ENCODE results near the gene C6orf15.
"Not testable (repeated sequence)": the region's sequence is repeated elsewhere in the genome, so short reads cannot be mapped to it uniquely, and the experiment has no call there.

C6orf15 gene

GRCh38 chr6:31098449-31098938, 13.9 kb downstream of the C6orf15 start:
- no peak for DNase-seq

- no peak for DNase-seq
Observed at GRCh38 chr6:31096656-31097055, 15.7 kb downstream of the C6orf15 start.

GRCh38 chr6:31096215-31096614, 16.2 kb downstream of the C6orf15 start:
- no peak for DNase-seq

- DNase-seq: no peak
Observed at GRCh38 chr6:31094389-31094881, 17.9 kb downstream of the C6orf15 start.

- no peak for DNase-seq
Observed at GRCh38 chr6:31092769-31093505, 19.4 kb downstream of the C6orf15 start.

- no peak for DNase-seq
Observed at GRCh38 chr6:31092238-31092637, 20.1 kb downstream of the C6orf15 start.

- no peak for DNase-seq
Observed at GRCh38 chr6:31091680-31092079, 20.7 kb downstream of the C6orf15 start.

- DNase-seq: no peak
Observed at GRCh38 chr6:31090973-31091364, 21.4 kb downstream of the C6orf15 start.

GRCh38 chr6:31090275-31090972, 22.0 kb downstream of the C6orf15 start:
- DNase-seq: no peak

GRCh38 chr6:31087494-31088089, 24.8 kb downstream of the C6orf15 start:
- peak; percentile 18 for DNase-seq

GRCh38 chr6:31086788-31087440, 25.5 kb downstream of the C6orf15 start:
- no peak for DNase-seq

GRCh38 chr6:31083742-31084354, 28.5 kb downstream of the C6orf15 start:
- DNase-seq: no peak

GRCh38 chr6:31081872-31082271, 30.5 kb downstream of the C6orf15 start:
- no peak for DNase-seq

- DNase-seq: peak; percentile 30
Observed at GRCh38 chr6:31079656-31080261, 32.6 kb downstream of the C6orf15 start.

GRCh38 chr6:31076611-31077010, 35.8 kb downstream of the C6orf15 start:
- DNase-seq: no peak

GRCh38 chr6:31075528-31075927, 36.8 kb downstream of the C6orf15 start:
- DNase-seq: no peak

GRCh38 chr6:31074401-31074800, 38.0 kb downstream of the C6orf15 start:
- no peak for DNase-seq

GRCh38 chr6:31070711-31071197, 41.6 kb downstream of the C6orf15 start:
- DNase-seq: no peak

- peak; percentile 11 for DNase-seq
Observed at GRCh38 chr6:31068669-31069340, 43.6 kb downstream of the C6orf15 start.

GRCh38 chr6:31067891-31068668, 44.3 kb downstream of the C6orf15 start:
- DNase-seq: not testable (repeated sequence)

- DNase-seq: not testable (repeated sequence)
Observed at GRCh38 chr6:31067028-31067427, 45.3 kb downstream of the C6orf15 start.

All from DMS79 (cell line).